Liver (tissue), 3 donors: Measurements from ENCODE around the gene MANBA.

ENCODE experiments used
- ATF3 ChIP-seq: IDR thresholded peaks from 2 replicates; pipeline ENCODE4 v1.6.1; 2016; ENCODE audit warnings: antibody characterized with exemption
- CTCF ChIP-seq: fragments of 150-350 bp; IDR thresholded peaks from 2 replicates; pipeline ENCODE4 v1.5.1; 2017; ENCODE audit warnings: improper control_type of control experiment, low read depth, low read length; ENCODE audit not compliant: missing input control
- EGR1 ChIP-seq, 2 donors: IDR thresholded peaks; 2 replicates each; pipeline ENCODE4 v1.6.1; 2016 to 2018; ENCODE audit warnings: antibody characterized with exemption in 2 of 2, low read depth in 2 of 2
- MAX ChIP-seq: IDR thresholded peaks from 2 replicates; pipeline ENCODE4 v1.6.1; 2016; ENCODE audit warnings: antibody characterized with exemption
- RAD21 ChIP-seq, 2 donors: IDR thresholded peaks; 2 replicates each; pipeline ENCODE4 v1.6.1; 2016; ENCODE audit warnings: antibody characterized with exemption in 2 of 2, mild to moderate bottlenecking in 2 of 2
- SP1 ChIP-seq: IDR thresholded peaks from 2 replicates; pipeline ENCODE4 v1.6.1; 2018; ENCODE audit warnings: antibody characterized with exemption, mild to moderate bottlenecking
- TAF1 ChIP-seq: conservative IDR thresholded peaks from 2 replicates; pipeline ENCODE4 v1.6.1; 2016; ENCODE audit warnings: antibody characterized with exemption, mild to moderate bottlenecking
- YY1 ChIP-seq: IDR thresholded peaks from 2 replicates; pipeline ENCODE4 v1.6.1; 2016; ENCODE audit warnings: antibody characterized with exemption, mild to moderate bottlenecking
- donor health status: healthy.
- donor health status: healthy.

- TF ChIP-seq ATF3 (no peak), MAX (no peak), EGR1 (IDR thresholded peaks at IDR 0.05; ENCODE audit: low read depth in 2 of 2) (no peak), SP1 (no peak), CTCF (no peak), RAD21 (IDR thresholded peaks at IDR 0.05) (peak in 1 of 2 donors; percentile 4), YY1 (no peak), TAF1 (no peak)
Observed at GRCh38 chr4:102715057-102715456, 45.7 kb downstream of the MANBA start.
